A549 (cell line): ENCODE measurements around the gene CD34. TPM values are rescaled to one million over a fixed set of nuclear protein-coding genes. Genes with fewer than 3 reads are reported as not detected.

Source experiments
- ATAC-seq, 2 experiments: fragments of 200-7000 bp in 1 of 2; fragments of >200 bp in 1 of 2; cut with Nextera tagmentation in 1 of 2; cut with Tn5 transposase in 1 of 2; 3 replicates each; pipeline versions ENCODE4 v1.8.0 to v1.9.1; 2018 to 2020; ENCODE audit warnings: mild to moderate bottlenecking in 1 of 2, moderate library complexity in 1 of 2
- CTCF ChIA-PET: fragments of 300-600 bp; sonication (Branson Sonifier 250); formaldehyde crosslinking; extraction: SDS; loops from one replicate; lab custom pipeline; 2021; ENCODE audit warnings: antibody characterized with exemption, inconsistent platforms; lab: Yijun Ruan, JAX
- POLR2A ChIA-PET: fragments of 350-600 bp; formaldehyde crosslinking; extraction: SDS; loops from one replicate; lab custom pipeline; 2021; ENCODE audit warnings: antibody characterized with exemption, inconsistent platforms; lab: Yijun Ruan, JAX
- DNase-seq, 2 experiments: peaks; one replicate each; pipeline versions ENCODE4 v3.0.0 to v3.0.0-alpha.2; 2011 to 2016; ENCODE audit warnings: low read depth in 1 of 2, low spot score in 1 of 2
- FAIRE-seq: peaks from 2 replicates; lab custom pipeline; 2011; peaks lifted over from hg19 to GRCh38; lab: Jason Lieb, UNC
- H3K27ac ChIP-seq, 2 experiments: fragments of >200 bp; sonication (Bioruptor Twin); formaldehyde crosslinking; 3 replicates each; pipeline ENCODE4 v1.5.1; 2016 to 2017
- H3K4me1 ChIP-seq: fragments of >200 bp; sonication (Bioruptor Twin); formaldehyde crosslinking; 3 replicates; pipeline ENCODE4 v1.6.1; 2016
- H3K4me2 ChIP-seq: fragments of >200 bp; sonication (Bioruptor Twin); formaldehyde crosslinking; 3 replicates; pipeline ENCODE4 v1.6.1; 2016
- H3K4me3 ChIP-seq: fragments of >200 bp; sonication (Bioruptor Twin); formaldehyde crosslinking; 3 replicates; pipeline ENCODE4 v1.5.1; 2016
- H3K9me3 ChIP-seq: fragments of >200 bp; sonication (Bioruptor Twin); formaldehyde crosslinking; 3 replicates; pipeline ENCODE4 v1.6.1; 2016
- ATOH8 ChIP-seq: fragments of 250-450 bp; sonication (Bioruptor Pico); IDR thresholded peaks from 2 replicates; pipeline ENCODE4 v1.5.0; 2020; ENCODE audit warnings: low read depth, mild to moderate bottlenecking, moderate library complexity
- BHLHE40 ChIP-seq: IDR thresholded peaks from 2 replicates; pipeline ENCODE4 v1.6.1; 2012; ENCODE audit warnings: low read depth, low read length, inconsistent platforms
- CBX2 ChIP-seq: fragments of 200-600 bp; sonication (generic); IDR thresholded peaks from 2 replicates; pipeline ENCODE4 v1.6.1; 2016; ENCODE audit warnings: low read depth, mild to moderate bottlenecking, borderline replicate concordance
- CHD4 ChIP-seq: fragments of 200-600 bp; sonication (generic); IDR thresholded peaks from 2 replicates; pipeline ENCODE4 v1.6.1; 2016; ENCODE audit warnings: antibody characterized with exemption, mild to moderate bottlenecking, borderline replicate concordance
- ELK1 ChIP-seq: fragments of 150-350 bp; IDR thresholded peaks from 2 replicates; pipeline ENCODE4 v1.6.1; 2014; ENCODE audit warnings: low read depth, mild to moderate bottlenecking, low read length
- FOSL2 ChIP-seq, 2 experiments: fragments of 450-650 bp in 1 of 2; fragments of >200 bp in 1 of 2; sonication (Bioruptor Twin) in 1 of 2; formaldehyde crosslinking; IDR thresholded peaks; 2 replicates each; pipeline versions ENCODE4 v1.5.0 to v1.6.1; 2016 to 2020; ENCODE audit warnings: mild to moderate bottlenecking in 1 of 2, moderate library complexity in 1 of 2
- FOXS1 ChIP-seq: fragments of 250-450 bp; sonication (Bioruptor Pico); IDR thresholded peaks from 2 replicates; pipeline ENCODE4 v1.5.0; 2020; ENCODE audit warnings: mild to moderate bottlenecking, moderate library complexity
- HES2 ChIP-seq: fragments of >200 bp; sonication (Bioruptor Twin); formaldehyde crosslinking; IDR thresholded peaks from 2 replicates; pipeline ENCODE4 v1.6.1; 2016
- HMGXB4 ChIP-seq: fragments of 250-450 bp; sonication (Bioruptor Pico); IDR thresholded peaks from 2 replicates; pipeline ENCODE4 v1.5.0; 2021; ENCODE audit warnings: mild to moderate bottlenecking, moderate library complexity, borderline replicate concordance
- JUN ChIP-seq, 2 experiments: fragments of >200 bp; sonication (Bioruptor Twin); formaldehyde crosslinking; IDR thresholded peaks; 2 replicates in 1 of 2; 3 replicates in 1 of 2; pipeline ENCODE4 v1.6.1; 2016 to 2017
- KDM1A ChIP-seq: fragments of 200-600 bp; sonication (generic); IDR thresholded peaks from 2 replicates; pipeline ENCODE4 v1.6.1; 2016; ENCODE audit warnings: low read depth, mild to moderate bottlenecking
- NFE2L2 ChIP-seq: fragments of 150-350 bp; conservative IDR thresholded peaks from 2 replicates; pipeline ENCODE4 v1.6.1; 2014; ENCODE audit warnings: low read length
- PBX3 ChIP-seq: IDR thresholded peaks from 2 replicates; pipeline ENCODE4 v1.6.1; 2012
- PHF8 ChIP-seq: fragments of 200-600 bp; sonication (generic); IDR thresholded peaks from 2 replicates; pipeline ENCODE4 v1.6.1; 2016; ENCODE audit warnings: low read depth, mild to moderate bottlenecking, antibody characterized with exemption, moderate library complexity, borderline replicate concordance
- RAD21 ChIP-seq, 2 experiments: fragments of >200 bp in 1 of 2; sonication (Bioruptor Twin) in 1 of 2; formaldehyde crosslinking in 1 of 2; IDR thresholded peaks in 1 of 2; conservative IDR thresholded peaks in 1 of 2; 2 replicates in 1 of 2; 3 replicates in 1 of 2; pipeline ENCODE4 v1.6.1; 2012 to 2018; ENCODE audit warnings: inconsistent platforms in 1 of 2
- RCOR1 ChIP-seq: fragments of 150-350 bp; IDR thresholded peaks from 2 replicates; pipeline ENCODE4 v1.6.1; 2014; ENCODE audit warnings: antibody characterized with exemption, low read length, low read depth
- RFX5 ChIP-seq: fragments of 450-650 bp; IDR thresholded peaks from 2 replicates; pipeline ENCODE4 v1.7.1; 2014; ENCODE audit warnings: antibody characterized with exemption, mild to moderate bottlenecking, moderate library complexity
- SREBF2 ChIP-seq: fragments of 450-650 bp; IDR thresholded peaks from 2 replicates; pipeline ENCODE4 v1.6.1; 2014; ENCODE audit warnings: mild to moderate bottlenecking, moderate library complexity
- TP53 ChIP-seq: fragments of 250-450 bp; sonication (Bioruptor Pico); IDR thresholded peaks from 2 replicates; pipeline ENCODE4 v1.5.0; 2021; ENCODE audit warnings: mild to moderate bottlenecking, moderate library complexity
- USF2 ChIP-seq: fragments of 450-650 bp; IDR thresholded peaks from 2 replicates; pipeline ENCODE4 v1.6.1; 2014; ENCODE audit warnings: antibody characterized with exemption
- ZFP36 ChIP-seq: fragments of 450-650 bp; IDR thresholded peaks from 2 replicates; pipeline ENCODE4 v1.6.1; 2014; ENCODE audit warnings: borderline replicate concordance; ENCODE audit not compliant: partially characterized antibody
- ZSCAN20 ChIP-seq: fragments of 250-450 bp; sonication (Bioruptor Pico); IDR thresholded peaks from 2 replicates; pipeline ENCODE4 v1.8.0; 2022; ENCODE audit warnings: mild to moderate bottlenecking, moderate library complexity
- WGBS: methylation state at CpG from one replicate; pipeline ENCODE4 v1.1.6; 2017; ENCODE audit errors: missing lambda C conversion rate; 5-methylcytosine and 5-hydroxymethylcytosine counted together
- polyA plus RNA-seq, 4 experiments: library from polyadenylated mRNA; depleted of rRNA in 3 of 4; stranded (reverse); fragments of >200 nt; fragmentation: RNase III in 1 of 4; extraction: RNeasy Plus Mini Kit Qiagen cat#74134 plus additional on column Dnase treatment in 1 of 4; gene quantifications; 2 replicates in 3 of 4; 3 replicates in 1 of 4; pipeline ENCODE4 v1.2.3, GENCODE V29; 2011 to 2017

The CD34 gene
- polyA plus RNA-seq, 2 of the 4 experiments (the other 2 are of a cell fraction): 0.05 TPM; not detected in 1

- TF ChIP-seq BHLHE40 (no peak), SREBF2 (no peak), NFE2L2 (no peak), HMGXB4 (CRISPR knock-in tag) (no peak), RCOR1 (no peak), CHD4 (no peak), PBX3 (no peak), JUN (IDR thresholded peaks at IDR 0.05) (no peak), RFX5 (no peak), HES2 (no peak), ELK1 (no peak), USF2 (no peak), ATOH8 (CRISPR knock-in tag) (no peak)
- no peak for DNase-seq
- Histone ChIP-seq H3K4me3 (no peak overlapping the region), H3K27ac (no peak overlapping the region), H3K9me3 (no peaks in the 10 kb centered on the region), H3K4me1 (no peaks in the 10 kb centered on the region), H3K4me2 (no peak overlapping the region)
- no peak for FAIRE-seq
- ATAC-seq: no peak; a peak in 1 of 6 replicates
- CTCF ChIA-PET: interaction anchor here (1.1 to 1.8 kb wide), 2 partner anchors 38 to 40 kb away, joined by 3 to 5 read pairs; no protein-coding TSS in a partner anchor
- POLR2A ChIA-PET: no interaction called here
- 66% methylated on average over 8 of the region's 8 CpGs for WGBS
Observed at GRCh38 chr1:207925210-207925609, 14.3 kb upstream of the CD34 start.

GRCh38 chr1:207923561-207923960, 12.6 kb upstream of the CD34 start:
- TF ChIP-seq PHF8 (no peak), RAD21 (conservative IDR thresholded peaks at IDR 0.05 in 1 of 2, IDR thresholded peaks at IDR 0.05 in 1 of 2) (no peak), FOSL2 (IDR thresholded peaks at IDR 0.05) (no peak), FOSL2 (CRISPR knock-in tag; IDR thresholded peaks at IDR 0.05) (no peak), BHLHE40 (no peak), CBX2 (no peak), ELK1 (no peak), USF2 (no peak), ZFP36 (no peak), KDM1A (no peak), FOXS1 (CRISPR knock-in tag) (no peak), TP53 (CRISPR knock-in tag) (no peak), ZSCAN20 (CRISPR knock-in tag) (no peak)
- DNase-seq (no peak), FAIRE-seq (no peak), ATAC-seq (no peak)
- WGBS: 65% methylated on average over 7 of the region's 7 CpGs
- ChIA-PET CTCF (no interaction called here), POLR2A (no interaction called here)
- no peak overlapping the region for H3K4me2 ChIP-seq
- no peak overlapping the region for H3K27ac ChIP-seq
- H3K9me3 ChIP-seq: no peaks in the 10 kb centered on the region
- no peak overlapping the region for H3K4me3 ChIP-seq
- H3K4me1 ChIP-seq: no peaks in the 10 kb centered on the region
